IMR-90 (cell line): Measurements from ENCODE around the gene MUC5AC. TPM values are rescaled to one million over a fixed set of nuclear protein-coding genes. Genes with fewer than 3 reads are reported as not detected.

Experiments used
- ATAC-seq: fragments of 200-7000 bp; cut with Tn5 transposase; 2 replicates; pipeline ENCODE4 v1.9.1; 2020; ENCODE audit warnings: low read depth, mild to moderate bottlenecking, moderate library complexity
- BruUV-seq: library from RNA; stranded (reverse); fragments of 400-500 nt; replicated peaks from 2 replicates; lab custom pipeline; 2021; lab: Mats Ljungman, UMichigan
- CTCF ChIA-PET: fragments of 300-600 bp; formaldehyde crosslinking; extraction: SDS; loops from one replicate; lab custom pipeline; 2021; ENCODE audit warnings: antibody characterized with exemption; lab: Yijun Ruan, JAX
- POLR2A ChIA-PET: fragments of 300-600 bp; sonication (Branson Sonifier 250); formaldehyde crosslinking; loops from one replicate; lab custom pipeline; 2022; ENCODE audit warnings: antibody characterized with exemption; ENCODE audit not compliant: unreplicated experiment; lab: Charles Lee
- DNase-seq: peaks from one replicate; pipeline ENCODE4 v3.0.0; 2013
- H2AFZ ChIP-seq: replicated peaks from 2 replicates; pipeline ENCODE3; 2013; ENCODE audit warnings: low read length, mild to moderate bottlenecking; ENCODE audit not compliant: poor library complexity
- H2AK5ac ChIP-seq: 2 replicates; pipeline ENCODE4 v1.6.1; 2013; ENCODE audit warnings: low read depth, low read length, inconsistent platforms
- H2AK9ac ChIP-seq: replicated peaks from 2 replicates; pipeline ENCODE3; 2013; ENCODE audit warnings: mild to moderate bottlenecking, low read depth, low read length, moderate library complexity; ENCODE audit not compliant: poor library complexity
- H2BK120ac ChIP-seq: 2 replicates; pipeline ENCODE4 v1.6.1; 2013; ENCODE audit warnings: low read depth, low read length, inconsistent platforms
- H2BK15ac ChIP-seq: 3 replicates; pipeline ENCODE4 v1.6.1; 2013; ENCODE audit warnings: low read depth, low read length, inconsistent platforms
- H2BK20ac ChIP-seq: 2 replicates; pipeline ENCODE4 v1.6.1; 2013; ENCODE audit warnings: low read depth, mild to moderate bottlenecking, inconsistent platforms, low read length, moderate library complexity
- H2BK5ac ChIP-seq: 2 replicates; pipeline ENCODE4 v1.6.1; 2013; ENCODE audit warnings: mild to moderate bottlenecking, low read depth, low read length, inconsistent platforms; ENCODE audit not compliant: poor library complexity, severe bottlenecking
- H3K14ac ChIP-seq: replicated peaks from 2 replicates; pipeline ENCODE4 v1.6.1; 2013; ENCODE audit warnings: low read depth, low read length, inconsistent platforms
- H3K18ac ChIP-seq: 2 replicates; pipeline ENCODE4 v1.6.1; 2013; ENCODE audit warnings: low read depth, low read length, control low read depth
- H3K23ac ChIP-seq: 2 replicates; pipeline ENCODE4 v1.6.1; 2013; ENCODE audit warnings: low read depth, low read length, inconsistent platforms
- H3K27ac ChIP-seq: 2 replicates; pipeline ENCODE4 v1.5.1; 2013; ENCODE audit warnings: mild to moderate bottlenecking, control low read depth, low read length; ENCODE audit not compliant: insufficient read depth
- H3K27me3 ChIP-seq: 2 replicates; pipeline ENCODE4 v1.6.1; 2013; ENCODE audit warnings: low read length; ENCODE audit not compliant: control insufficient read depth, insufficient read depth
- H3K36me3 ChIP-seq: 2 replicates; pipeline ENCODE4 v1.6.1; 2013; ENCODE audit warnings: low read length, mixed read lengths; ENCODE audit not compliant: control insufficient read depth, insufficient read depth
- H3K4ac ChIP-seq: 2 replicates; pipeline ENCODE4 v1.6.1; 2013; ENCODE audit warnings: low read depth, low read length, inconsistent platforms
- H3K4me1 ChIP-seq: 2 replicates; pipeline ENCODE4 v1.6.1; 2013; ENCODE audit warnings: low read length, mixed read lengths; ENCODE audit not compliant: control insufficient read depth, insufficient read depth
- H3K4me2 ChIP-seq: 2 replicates; pipeline ENCODE4 v1.6.1; 2013; ENCODE audit warnings: low read depth, mild to moderate bottlenecking, control low read depth, low read length, moderate library complexity
- H3K4me3 ChIP-seq: 2 replicates; pipeline ENCODE4 v1.5.1; 2013; ENCODE audit warnings: low read depth, mild to moderate bottlenecking, control low read depth, low read length, moderate library complexity; ENCODE audit not compliant: insufficient read depth
- H3K56ac ChIP-seq: 2 replicates; pipeline ENCODE4 v1.6.1; 2013; ENCODE audit warnings: low read length, inconsistent platforms; ENCODE audit not compliant: insufficient read depth; ENCODE audit errors: extremely low read depth
- H3K79me1 ChIP-seq, 2 experiments: 2 replicates each; pipeline ENCODE4 v1.6.1; 2013; ENCODE audit warnings: low read length in 2 of 2, inconsistent platforms in 1 of 2, low read depth in 1 of 2
- H3K9ac ChIP-seq: 2 replicates; pipeline ENCODE4 v1.6.1; 2013; ENCODE audit warnings: low read depth, low read length, control low read depth
- H3K9me1 ChIP-seq: 2 replicates; pipeline ENCODE4 v1.6.1; 2013; ENCODE audit warnings: low read length, inconsistent platforms; ENCODE audit not compliant: insufficient read depth
- H3K9me3 ChIP-seq: 2 replicates; pipeline ENCODE4 v1.6.1; 2013; ENCODE audit warnings: low read length; ENCODE audit not compliant: control insufficient read depth, insufficient read depth
- H4K20me1 ChIP-seq: 2 replicates; pipeline ENCODE4 v1.6.1; 2013; ENCODE audit warnings: low read length, inconsistent platforms; ENCODE audit not compliant: insufficient read depth
- H4K5ac ChIP-seq: 2 replicates; pipeline ENCODE4 v1.6.1; 2013; ENCODE audit warnings: mild to moderate bottlenecking, low read depth, low read length, control low read depth
- H4K8ac ChIP-seq, 2 experiments: 2 replicates each; pipeline ENCODE4 v1.6.1; 2013; ENCODE audit warnings: low read depth in 2 of 2, low read length in 2 of 2, control low read depth in 1 of 2, inconsistent platforms in 1 of 2
- H4K91ac ChIP-seq: 2 replicates; pipeline ENCODE4 v1.6.1; 2013; ENCODE audit warnings: low read depth, low read length, inconsistent platforms; ENCODE audit not compliant: insufficient read depth
- CEBPB ChIP-seq: IDR thresholded peaks from 2 replicates; pipeline ENCODE4 v1.6.1; 2012; ENCODE audit warnings: low read depth, low read length, improper control_type of control experiment
- CHD1 ChIP-seq: IDR thresholded peaks from 2 replicates; pipeline ENCODE4 v1.6.1; 2012; ENCODE audit warnings: low read depth, low read length, improper control_type of control experiment
- FOS ChIP-seq: fragments of 150-350 bp; IDR thresholded peaks from 2 replicates; pipeline ENCODE4 v1.6.1; 2016; ENCODE audit warnings: low read depth, low read length
- MAFK ChIP-seq: IDR thresholded peaks from 2 replicates; pipeline ENCODE4 v1.6.1; 2012; ENCODE audit warnings: low read depth, low read length, improper control_type of control experiment
- MAZ ChIP-seq: IDR thresholded peaks from 2 replicates; pipeline ENCODE4 v1.6.1; 2012; ENCODE audit warnings: low read depth, mild to moderate bottlenecking, low read length, improper control_type of control experiment, moderate library complexity, borderline replicate concordance
- MXI1 ChIP-seq: IDR thresholded peaks from 2 replicates; pipeline ENCODE4 v1.6.1; 2012; ENCODE audit warnings: low read depth, mild to moderate bottlenecking, low read length, moderate library complexity, borderline replicate concordance
- POLR2A ChIP-seq: IDR thresholded peaks from 2 replicates; pipeline ENCODE4 v1.6.1; 2012; ENCODE audit warnings: mild to moderate bottlenecking, low read depth, low read length
- RAD21 ChIP-seq: IDR thresholded peaks from 2 replicates; pipeline ENCODE4 v1.6.1; 2012; ENCODE audit warnings: low read length, improper control_type of control experiment
- RCOR1 ChIP-seq: IDR thresholded peaks from 2 replicates; pipeline ENCODE4 v1.6.1; 2012; ENCODE audit warnings: mild to moderate bottlenecking, low read length, improper control_type of control experiment; ENCODE audit not compliant: insufficient replicate concordance
- SMC3 ChIP-seq: fragments of 150-350 bp; IDR thresholded peaks from 2 replicates; pipeline ENCODE4 v1.6.1; 2016; ENCODE audit warnings: low read depth, mild to moderate bottlenecking, antibody characterized with exemption, low read length, moderate library complexity
- WGBS, 2 experiments: methylation state at CpG; one replicate each; pipeline versions ENCODE4 v1.1.5 to v1.1.7; 2013; ENCODE audit warnings: missing lambda C conversion rate in 2 of 2; ENCODE audit not compliant: insufficient read length in 1 of 2; ENCODE audit errors: extremely low coverage in 2 of 2; 5-methylcytosine and 5-hydroxymethylcytosine counted together
- dilution Hi-C: fragments of 300-500 bp; cut with HindIII; formaldehyde crosslinking; loops from one replicate; pipeline ENCODE4 v1.14.3; 2018; ENCODE audit warnings: low sequenced_read_pairs; ENCODE audit not compliant: unreplicated experiment
- in situ Hi-C: fragments of 300-500 bp; cut with MboI; formaldehyde crosslinking; loops from 3 replicates; pipeline ENCODE4 v1.14.3; 2019; ENCODE audit warnings: low sequenced_read_pairs, inconsistent platforms, mixed read lengths
- intact Hi-C: fragments of 100-400 bp; cut with micrococcal nuclease; formaldehyde crosslinking; loops from 2 replicates; pipeline ENCODE4 v1.10.0; 2022
- polyA plus RNA-seq, 3 experiments: library from polyadenylated mRNA; depleted of rRNA; stranded (reverse); fragments of >200 nt; gene quantifications; 2 replicates each; pipeline ENCODE4 v1.2.3, GENCODE V29; 2012; ENCODE audit warnings: low replicate concordance in 1 of 3
- total RNA-seq: library from RNA; depleted of rRNA; stranded (reverse); fragments of >200 nt; gene quantifications from 2 replicates; pipeline ENCODE4 v1.2.3, GENCODE V29; 2012
- TF ChIP-seq, protein P1 (sequence below): fragments of 150-350 bp; IDR thresholded peaks from 2 replicates; pipeline ENCODE4 v1.6.1; 2016; ENCODE audit warnings: low read depth, mild to moderate bottlenecking, low read length, moderate library complexity, borderline replicate concordance
- TF ChIP-seq, protein P2 (sequence below): conservative IDR thresholded peaks from 2 replicates; pipeline ENCODE4 v1.5.1; 2012; ENCODE audit warnings: mild to moderate bottlenecking, low read depth, low read length, improper control_type of control experiment
- TF ChIP-seq, protein P3 (sequence below): fragments of 150-350 bp; IDR thresholded peaks from 2 replicates; pipeline ENCODE4 v1.6.1; 2017; ENCODE audit warnings: mild to moderate bottlenecking, antibody characterized with exemption, low read length, low read depth

MUC5AC gene
- total and polyA plus RNA-seq, 2 of the 4 experiments (the other 2 are of a cell fraction), result 0.02 TPM; not detected in 1

DNA sequence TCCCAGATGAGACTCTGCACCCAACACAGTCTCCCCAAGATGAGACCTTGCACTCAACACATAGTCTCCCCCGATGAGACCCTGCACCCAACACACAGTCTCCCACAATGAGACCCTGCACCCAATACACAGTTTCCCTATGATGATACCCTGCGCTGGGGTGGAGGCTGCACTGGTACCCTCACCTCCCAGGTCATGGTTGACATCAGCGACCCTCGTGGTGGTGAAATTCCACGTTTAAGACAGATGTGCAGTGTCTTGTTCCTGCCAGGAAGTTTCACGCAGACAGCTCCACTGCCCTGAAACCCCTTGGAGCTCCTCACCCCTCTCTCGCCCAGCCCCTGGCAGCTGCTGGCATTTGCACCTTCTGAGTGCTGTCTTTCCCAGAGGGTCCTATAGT lies 9.5 kb downstream of the MUC5AC start:
- intact Hi-C loops, result no loop called here
- H3K4me1 ChIP-seq, result no peaks in the 10 kb centered on the region
- no peaks in the 10 kb centered on the region for H3K36me3 ChIP-seq
- no peak overlapping the region for H2AFZ ChIP-seq
- H3K4me2 ChIP-seq, result no peak overlapping the region
- H3K4ac ChIP-seq, result no peak overlapping the region
- POLR2A ChIA-PET, result no interaction called here
- no peak overlapping the region for H3K27ac ChIP-seq
- no peak for ATAC-seq
- BruUV-seq, result no TSS peak
- peaks cover 12% of the 10 kb centered on the region; the same call in 1 of the 2 replicates for H3K27me3 ChIP-seq
- H2BK15ac ChIP-seq, result no peak overlapping the region
- no peak for DNase-seq
- no peaks in the 10 kb centered on the region for H3K9me1 ChIP-seq
- no peaks in the 10 kb centered on the region for H3K9me3 ChIP-seq
- 68% methylated on average over 5 of the region's 7 CpGs; no CpG with 5 or more reads in 1 of the 2 experiments for WGBS, 2 experiments
- H3K56ac ChIP-seq, result no peak overlapping the region
- no peak overlapping the region for H2AK9ac ChIP-seq
- H2BK20ac ChIP-seq, result no peak overlapping the region
- H3K4me3 ChIP-seq, result no peak overlapping the region
- no peak overlapping the region for H3K23ac ChIP-seq
- no peak overlapping the region for H2AK5ac ChIP-seq
- no peak overlapping the region for H3K18ac ChIP-seq
- no peak overlapping the region for H3K14ac ChIP-seq
- no peak overlapping the region for H2BK120ac ChIP-seq
- H4K8ac ChIP-seq, result no peak overlapping the region
- H4K91ac ChIP-seq, result no peak overlapping the region
- no peak for TF ChIP-seq SMC3
- no peak for TF ChIP-seq MAFK
- no peak for TF ChIP-seq MXI1
- TF ChIP-seq, protein P1, sequence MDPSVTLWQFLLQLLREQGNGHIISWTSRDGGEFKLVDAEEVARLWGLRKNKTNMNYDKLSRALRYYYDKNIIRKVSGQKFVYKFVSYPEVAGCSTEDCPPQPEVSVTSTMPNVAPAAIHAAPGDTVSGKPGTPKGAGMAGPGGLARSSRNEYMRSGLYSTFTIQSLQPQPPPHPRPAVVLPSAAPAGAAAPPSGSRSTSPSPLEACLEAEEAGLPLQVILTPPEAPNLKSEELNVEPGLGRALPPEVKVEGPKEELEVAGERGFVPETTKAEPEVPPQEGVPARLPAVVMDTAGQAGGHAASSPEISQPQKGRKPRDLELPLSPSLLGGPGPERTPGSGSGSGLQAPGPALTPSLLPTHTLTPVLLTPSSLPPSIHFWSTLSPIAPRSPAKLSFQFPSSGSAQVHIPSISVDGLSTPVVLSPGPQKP, result no peak
- TF ChIP-seq MAZ, result no peak
- TF ChIP-seq CHD1, result no peak
- no peak for TF ChIP-seq POLR2A
- no peak for TF ChIP-seq RAD21
- TF ChIP-seq, protein P2, sequence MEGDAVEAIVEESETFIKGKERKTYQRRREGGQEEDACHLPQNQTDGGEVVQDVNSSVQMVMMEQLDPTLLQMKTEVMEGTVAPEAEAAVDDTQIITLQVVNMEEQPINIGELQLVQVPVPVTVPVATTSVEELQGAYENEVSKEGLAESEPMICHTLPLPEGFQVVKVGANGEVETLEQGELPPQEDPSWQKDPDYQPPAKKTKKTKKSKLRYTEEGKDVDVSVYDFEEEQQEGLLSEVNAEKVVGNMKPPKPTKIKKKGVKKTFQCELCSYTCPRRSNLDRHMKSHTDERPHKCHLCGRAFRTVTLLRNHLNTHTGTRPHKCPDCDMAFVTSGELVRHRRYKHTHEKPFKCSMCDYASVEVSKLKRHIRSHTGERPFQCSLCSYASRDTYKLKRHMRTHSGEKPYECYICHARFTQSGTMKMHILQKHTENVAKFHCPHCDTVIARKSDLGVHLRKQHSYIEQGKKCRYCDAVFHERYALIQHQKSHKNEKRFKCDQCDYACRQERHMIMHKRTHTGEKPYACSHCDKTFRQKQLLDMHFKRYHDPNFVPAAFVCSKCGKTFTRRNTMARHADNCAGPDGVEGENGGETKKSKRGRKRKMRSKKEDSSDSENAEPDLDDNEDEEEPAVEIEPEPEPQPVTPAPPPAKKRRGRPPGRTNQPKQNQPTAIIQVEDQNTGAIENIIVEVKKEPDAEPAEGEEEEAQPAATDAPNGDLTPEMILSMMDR, result no peak
- no peak for TF ChIP-seq CEBPB
- TF ChIP-seq RCOR1, result no peak
- TF ChIP-seq, protein P3, sequence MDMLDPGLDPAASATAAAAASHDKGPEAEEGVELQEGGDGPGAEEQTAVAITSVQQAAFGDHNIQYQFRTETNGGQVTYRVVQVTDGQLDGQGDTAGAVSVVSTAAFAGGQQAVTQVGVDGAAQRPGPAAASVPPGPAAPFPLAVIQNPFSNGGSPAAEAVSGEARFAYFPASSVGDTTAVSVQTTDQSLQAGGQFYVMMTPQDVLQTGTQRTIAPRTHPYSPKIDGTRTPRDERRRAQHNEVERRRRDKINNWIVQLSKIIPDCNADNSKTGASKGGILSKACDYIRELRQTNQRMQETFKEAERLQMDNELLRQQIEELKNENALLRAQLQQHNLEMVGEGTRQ, result no peak
- TF ChIP-seq FOS, result no peak
- no peak overlapping the region for H3K9ac ChIP-seq
- in situ Hi-C loops, result no loop called here
- H3K79me1 ChIP-seq, result no peaks in the 10 kb centered on the region
- dilution Hi-C loops, result no loop called here
- no peaks in the 10 kb centered on the region for H4K20me1 ChIP-seq
- H2BK5ac ChIP-seq, result no peak overlapping the region
- H4K5ac ChIP-seq, result no peak overlapping the region
- CTCF ChIA-PET, result no interaction called here
